HG02852 (cell line): ENCODE results near the gene PLAC9.

Source experiments
- ATAC-seq: cut with Tn5 transposase; IDR thresholded peaks from one replicate; pipeline ENCODE4 v1.9.1; 2021; ENCODE audit warnings: mild to moderate bottlenecking, moderate library complexity; ENCODE audit not compliant: unreplicated experiment

The PLAC9 gene

DNA sequence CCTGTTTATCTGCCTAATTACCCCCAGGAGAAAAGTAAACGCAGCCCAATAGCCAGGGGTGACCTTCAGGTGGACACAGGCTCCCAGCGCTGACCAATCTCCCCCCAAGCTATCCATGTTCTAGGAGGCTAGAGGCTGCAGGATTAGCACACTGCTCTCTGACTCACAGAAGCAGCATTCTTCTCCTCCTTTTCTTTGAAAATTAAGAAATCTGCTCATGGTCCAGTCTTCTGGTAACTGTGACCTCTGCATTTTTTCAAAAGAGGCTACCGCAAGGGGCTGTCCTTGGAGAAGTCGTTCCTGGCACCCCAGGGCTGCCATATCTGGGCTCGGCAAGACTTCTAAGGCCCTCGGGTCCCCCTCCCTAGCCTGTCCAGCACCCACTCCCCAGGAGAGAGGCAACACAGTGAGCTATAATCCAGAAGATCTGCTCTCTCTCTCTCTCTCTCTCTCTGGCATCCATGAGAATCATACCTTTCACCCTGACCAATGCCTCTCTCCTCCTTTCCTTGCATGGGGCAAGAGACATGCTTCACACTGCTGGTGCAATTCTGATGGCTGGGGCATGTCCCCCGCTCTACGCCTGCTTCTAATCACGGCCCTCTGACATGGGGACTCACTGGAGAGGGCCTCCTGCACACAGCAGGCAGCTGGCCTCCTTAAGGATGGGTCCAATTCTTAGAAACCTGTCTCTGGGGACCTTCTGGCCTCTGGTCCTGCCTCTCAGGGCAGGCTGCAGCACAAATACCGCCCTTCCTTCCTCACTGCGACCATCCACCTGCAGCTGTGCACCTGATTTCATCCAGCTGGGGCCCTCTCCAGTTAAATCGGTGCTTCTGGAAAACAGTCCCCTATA is 45.5 kb downstream of the PLAC9 start:
- no peak for ATAC-seq

DNA sequence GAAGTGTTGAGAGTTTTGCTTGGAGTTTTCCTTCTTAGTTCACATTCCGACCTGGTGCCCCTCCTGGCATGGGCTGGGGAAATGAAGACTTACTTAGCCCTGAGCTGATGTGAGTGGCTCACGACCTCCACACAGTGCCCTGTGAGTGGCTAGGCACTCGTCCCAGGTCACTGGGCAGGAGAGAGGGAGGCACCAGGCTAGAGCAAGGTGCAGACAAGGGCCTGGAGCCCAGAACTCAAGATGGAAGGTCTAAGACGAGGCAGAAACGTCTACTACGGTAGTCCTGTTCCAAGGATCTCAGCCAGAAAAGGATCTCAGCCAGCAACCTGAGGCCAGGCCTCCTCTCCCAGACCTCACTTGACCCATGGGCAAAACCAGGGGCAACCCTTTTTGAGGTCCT is 50.5 kb downstream of the PLAC9 start:
- ATAC-seq: no peak

DNA sequence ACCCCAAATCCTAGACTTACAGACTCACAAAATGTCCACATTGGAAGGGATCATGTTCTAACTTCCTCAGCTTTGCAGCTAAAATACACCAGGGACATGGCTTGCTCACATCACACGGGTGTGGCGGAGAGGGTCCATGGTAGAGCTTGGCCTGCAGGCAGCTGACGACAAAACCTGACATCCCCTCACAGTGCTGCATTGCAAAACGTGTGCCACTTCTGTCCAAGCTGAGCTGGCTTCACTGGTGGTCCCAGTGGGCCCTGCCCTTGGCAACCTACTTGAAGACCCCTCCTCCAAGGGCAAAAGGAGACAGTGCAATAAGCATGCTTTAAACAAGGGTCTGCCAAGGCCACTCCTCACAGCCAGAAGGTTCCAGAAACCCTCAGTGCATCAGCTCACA is 50.9 kb downstream of the PLAC9 start:
- ATAC-seq: no peak

DNA sequence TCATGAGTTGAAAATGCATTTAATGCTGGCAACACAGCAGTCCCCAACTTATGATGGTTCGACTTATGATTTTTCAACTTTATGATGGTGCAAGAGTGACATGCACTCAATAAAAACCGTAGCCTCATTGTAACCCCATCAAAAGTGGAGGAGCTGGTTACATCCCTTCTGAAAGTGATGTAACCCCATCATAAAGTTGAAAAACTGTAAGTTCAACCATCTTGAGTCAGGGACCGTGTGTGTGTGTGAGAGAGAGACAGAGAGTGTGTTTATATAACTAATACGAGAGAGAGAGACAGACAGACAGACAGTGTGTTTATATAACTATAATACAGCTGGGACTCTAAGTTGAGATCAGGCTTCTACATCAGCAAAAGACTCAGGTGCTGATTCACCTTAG is 51.8 kb downstream of the PLAC9 start:
- no peak for ATAC-seq

- no peak for ATAC-seq
Measured at GRCh38 chr10:80185578-80186299, 53.2 kb downstream of the PLAC9 start.

DNA sequence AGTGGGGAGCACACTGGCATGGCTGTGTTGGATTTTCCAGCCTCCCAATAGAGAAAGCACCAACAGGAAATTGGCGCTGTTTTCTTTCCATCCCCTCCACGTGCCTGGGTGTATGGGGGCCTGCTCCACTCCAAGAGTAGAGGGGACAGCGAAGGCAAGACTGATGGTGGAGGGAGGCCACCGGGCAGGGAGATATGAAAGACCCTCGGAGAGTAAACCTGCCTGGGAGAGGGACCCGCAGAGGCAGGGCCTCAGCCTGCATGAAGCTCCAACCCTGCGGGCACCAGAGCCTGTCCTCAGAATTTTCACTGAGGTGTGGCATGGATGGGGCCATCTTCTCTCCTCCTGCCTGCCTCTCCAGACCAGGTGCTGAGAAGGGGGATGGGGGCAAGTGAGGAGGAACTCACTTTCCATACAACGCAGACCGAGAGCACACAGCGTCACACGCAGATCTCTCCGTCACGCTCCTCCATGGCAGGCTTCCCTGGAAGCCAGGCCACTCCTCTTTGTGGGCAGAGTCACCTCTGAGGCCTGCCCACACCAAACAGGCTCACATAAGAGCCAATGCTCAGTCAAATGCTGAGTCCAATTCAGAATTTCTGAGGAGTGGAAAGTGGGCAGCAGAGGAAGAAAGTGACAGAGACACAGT is 54.0 kb downstream of the PLAC9 start:
- ATAC-seq: no peak

GRCh38 chr10:80187060-80187459 is 54.5 kb downstream of the PLAC9 start:
- ATAC-seq: no peak

- peak; percentile 92 for ATAC-seq
Measured at GRCh38 chr10:80187465-80188409, 55.2 kb downstream of the PLAC9 start.

- no peak for ATAC-seq
Measured at GRCh38 chr10:80188713-80189112, 56.2 kb downstream of the PLAC9 start.

- no peak for ATAC-seq
Measured at GRCh38 chr10:80191589-80192270, 59.2 kb downstream of the PLAC9 start.

DNA sequence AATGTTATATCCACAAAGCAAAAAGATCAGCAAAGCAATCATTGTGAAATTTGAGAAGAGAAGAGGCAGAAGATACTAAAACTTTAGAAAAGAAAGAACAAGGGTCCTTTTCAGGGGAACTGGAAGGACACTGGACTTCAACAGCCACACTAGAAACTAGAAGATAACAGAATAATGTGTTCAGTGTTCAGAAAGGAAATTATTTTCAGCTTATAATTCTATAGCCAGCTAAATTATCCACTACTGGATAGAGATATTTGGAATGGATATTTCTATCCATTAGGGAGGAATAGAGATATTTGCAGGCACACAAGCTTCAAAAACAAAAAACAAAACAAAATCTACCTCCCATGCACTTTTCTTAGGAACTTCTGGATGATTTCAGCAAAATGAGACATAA is 60.0 kb downstream of the PLAC9 start:
- no peak for ATAC-seq

DNA sequence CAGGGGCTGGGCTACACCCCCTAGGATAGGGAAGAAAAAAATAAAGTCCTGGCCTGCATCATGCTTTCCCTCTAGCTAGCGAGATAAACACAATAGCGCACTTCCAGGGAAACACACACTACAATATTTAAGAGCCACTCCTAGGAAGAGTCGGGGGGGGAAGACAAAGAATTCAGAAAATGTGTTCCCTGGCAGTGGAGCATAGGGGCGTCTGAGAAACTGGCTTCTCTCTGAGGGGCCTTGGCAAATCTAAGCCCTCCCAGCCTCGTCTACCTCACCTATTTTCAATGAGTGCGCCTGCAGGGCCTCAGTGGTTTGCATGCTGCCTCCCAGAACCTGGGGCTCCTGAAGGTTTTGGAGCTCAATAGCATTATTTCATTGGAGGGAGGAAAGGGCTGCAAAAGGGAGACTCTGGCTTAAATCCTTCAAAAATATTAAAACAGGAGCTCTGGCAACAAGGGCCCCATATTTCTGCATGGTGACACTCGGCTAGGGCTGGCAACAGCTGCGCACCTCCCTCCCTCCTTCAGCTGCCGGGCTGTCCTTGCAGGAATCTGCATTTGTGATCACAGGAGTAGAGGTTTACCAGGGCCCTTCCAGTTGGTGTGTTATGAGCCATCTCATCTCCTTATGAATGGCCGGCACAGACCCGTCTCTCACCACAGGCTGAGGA is 62.0 kb downstream of the PLAC9 start:
- no peak for ATAC-seq
